Transverse colon (tissue), 4 donors: Measurements from ENCODE around the gene ITGB2.

Experiments used
- EP300 ChIP-seq: sonication (generic); formaldehyde crosslinking; IDR thresholded peaks from one replicate; pipeline ENCODE4 v1.6.1; 2017; ENCODE audit warnings: antibody characterized with exemption, low read depth
- POLR2A ChIP-seq: fragments of 450-650 bp; IDR thresholded peaks from one replicate; pipeline ENCODE4 v1.6.1; 2016; ENCODE audit warnings: antibody characterized with exemption, mild to moderate bottlenecking, moderate library complexity
- POLR2AphosphoS5 ChIP-seq, 3 donors: sonication (generic); formaldehyde crosslinking; IDR thresholded peaks; one replicate each; pipeline ENCODE4 v1.6.1; 2016; ENCODE audit warnings: antibody characterized with exemption in 3 of 3
- TF ChIP-seq, protein P1 (sequence below), 5 experiments: fragments of 200-600 bp in 3 of 5; fragments of 450-650 bp in 2 of 5; sonication (generic) in 3 of 5; IDR thresholded peaks; 1 replicate in 2 of 5; 2 replicates in 3 of 5; pipeline ENCODE4 v1.5.1; 2016 to 2017; ENCODE audit warnings: antibody characterized with exemption in 5 of 5, inconsistent platforms in 3 of 5, mild to moderate bottlenecking in 2 of 5, moderate library complexity in 1 of 5

DNA sequence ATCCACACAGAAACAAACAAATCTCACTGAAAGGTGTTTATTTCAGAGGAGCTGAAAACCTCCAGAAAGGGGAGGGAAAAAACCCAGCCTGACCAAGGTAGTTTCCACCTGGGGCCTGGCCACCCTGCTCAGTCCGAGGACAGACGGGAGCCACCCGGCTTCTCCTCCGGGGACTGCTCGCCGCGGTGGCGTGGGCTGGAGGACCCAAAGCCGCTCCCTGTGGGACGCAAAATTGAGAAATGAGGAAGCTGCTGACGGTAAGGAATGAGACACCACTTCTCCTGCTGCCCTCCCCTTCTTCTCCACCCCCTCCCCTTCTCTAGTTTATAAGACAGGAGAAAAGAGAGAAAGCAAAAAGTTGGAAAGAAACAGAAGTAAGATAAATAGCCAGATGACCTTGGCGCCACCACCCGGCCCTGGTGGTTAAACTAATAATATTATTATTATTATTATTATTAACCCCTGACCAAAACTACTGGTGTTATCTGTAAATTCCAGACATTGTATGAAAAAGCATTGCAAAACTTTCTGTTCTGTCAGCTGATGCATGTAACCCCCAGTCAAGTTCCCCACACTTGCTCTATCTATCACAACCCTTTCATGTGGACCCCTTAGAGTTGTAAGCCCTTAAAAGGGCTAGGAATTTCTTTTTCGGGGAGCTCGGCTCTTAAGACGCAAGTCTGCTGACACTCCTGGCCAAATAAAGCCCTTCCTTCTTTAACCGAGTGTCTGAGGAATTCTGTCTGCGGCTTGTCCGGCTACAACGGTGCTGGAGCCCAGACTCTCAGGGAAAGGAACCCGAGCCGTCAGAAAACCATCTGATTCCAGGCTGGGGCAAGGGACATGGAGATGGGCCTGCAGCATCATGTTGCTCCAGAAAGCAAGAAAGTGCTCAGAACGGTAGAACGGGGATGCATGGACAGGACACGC is 12.5 kb downstream of the ITGB2 start:
- TF ChIP-seq POLR2A (no peak), POLR2AphosphoS5 (IDR thresholded peaks at IDR 0.05) (peak in 1 of 3 donors; percentile 21), EP300 (no peak)
- TF ChIP-seq, protein P1, sequence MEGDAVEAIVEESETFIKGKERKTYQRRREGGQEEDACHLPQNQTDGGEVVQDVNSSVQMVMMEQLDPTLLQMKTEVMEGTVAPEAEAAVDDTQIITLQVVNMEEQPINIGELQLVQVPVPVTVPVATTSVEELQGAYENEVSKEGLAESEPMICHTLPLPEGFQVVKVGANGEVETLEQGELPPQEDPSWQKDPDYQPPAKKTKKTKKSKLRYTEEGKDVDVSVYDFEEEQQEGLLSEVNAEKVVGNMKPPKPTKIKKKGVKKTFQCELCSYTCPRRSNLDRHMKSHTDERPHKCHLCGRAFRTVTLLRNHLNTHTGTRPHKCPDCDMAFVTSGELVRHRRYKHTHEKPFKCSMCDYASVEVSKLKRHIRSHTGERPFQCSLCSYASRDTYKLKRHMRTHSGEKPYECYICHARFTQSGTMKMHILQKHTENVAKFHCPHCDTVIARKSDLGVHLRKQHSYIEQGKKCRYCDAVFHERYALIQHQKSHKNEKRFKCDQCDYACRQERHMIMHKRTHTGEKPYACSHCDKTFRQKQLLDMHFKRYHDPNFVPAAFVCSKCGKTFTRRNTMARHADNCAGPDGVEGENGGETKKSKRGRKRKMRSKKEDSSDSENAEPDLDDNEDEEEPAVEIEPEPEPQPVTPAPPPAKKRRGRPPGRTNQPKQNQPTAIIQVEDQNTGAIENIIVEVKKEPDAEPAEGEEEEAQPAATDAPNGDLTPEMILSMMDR (IDR thresholded peaks at IDR 0.05): peak in 1 of 5 experiments; percentile 15
